ENCODE measurements around the gene HJV.

HJV gene

GRCh38 chr1:145992958-145993617, 28.4 kb downstream of the HJV start:
- DNase-seq (ENCODE audit: low read depth, low spot score), result no peak

DNA sequence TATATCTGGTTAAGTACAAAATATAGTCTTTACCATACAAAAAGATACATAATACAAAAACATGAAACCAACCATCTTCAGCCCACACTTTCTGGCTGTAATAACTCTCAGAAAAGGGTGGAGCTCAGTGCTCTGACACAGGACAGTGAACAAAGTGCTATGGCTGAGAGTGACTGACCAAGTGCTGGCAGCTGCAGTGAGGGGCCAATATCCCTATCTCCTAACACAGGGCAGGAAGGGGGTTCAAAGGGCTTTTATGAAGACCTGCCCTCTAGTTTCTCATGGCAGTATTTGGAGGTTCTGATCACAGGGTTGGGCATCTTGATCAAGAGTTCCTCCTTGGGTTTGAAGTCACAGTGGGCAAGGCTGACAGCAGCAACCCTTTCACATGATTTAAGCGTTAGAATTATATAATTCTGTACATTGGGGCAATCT, 29.0 kb downstream of the HJV start:
- no peak for DNase-seq (ENCODE audit: low read depth, low spot score)

GRCh38 chr1:145991735-145992412, 29.7 kb downstream of the HJV start:
- DNase-seq (ENCODE audit: low read depth, low spot score), result no peak

DNA sequence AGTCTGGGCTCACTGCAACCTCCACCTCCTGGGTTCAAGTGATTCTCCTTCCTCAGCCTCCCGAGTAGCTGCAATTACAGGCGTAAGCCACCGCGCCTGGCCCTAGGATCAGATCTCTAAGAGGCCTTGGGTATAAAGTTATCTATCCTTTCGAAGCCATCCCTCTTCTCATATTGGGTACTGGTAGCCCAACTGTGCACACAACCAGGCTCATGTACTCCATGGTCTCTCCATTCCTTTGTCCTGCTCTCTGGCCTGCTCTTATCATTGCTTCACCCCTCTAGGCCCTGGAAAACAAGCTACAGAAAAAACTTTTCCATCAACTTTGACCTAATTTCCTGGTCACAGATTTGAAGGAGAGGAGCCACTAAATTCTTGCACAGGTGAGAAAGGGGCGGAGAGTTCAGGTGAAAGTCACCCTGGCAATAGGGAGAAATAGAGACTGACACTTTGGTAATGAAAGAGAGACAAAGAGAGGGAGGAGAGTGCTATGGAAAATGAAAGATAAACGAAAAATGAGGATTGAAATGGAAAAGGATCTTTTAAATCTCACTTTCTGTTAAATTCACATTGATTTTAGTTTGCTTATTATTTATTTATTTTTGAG, 31.2 kb downstream of the HJV start:
- no peak for DNase-seq (ENCODE audit: low read depth, low spot score)

DNA sequence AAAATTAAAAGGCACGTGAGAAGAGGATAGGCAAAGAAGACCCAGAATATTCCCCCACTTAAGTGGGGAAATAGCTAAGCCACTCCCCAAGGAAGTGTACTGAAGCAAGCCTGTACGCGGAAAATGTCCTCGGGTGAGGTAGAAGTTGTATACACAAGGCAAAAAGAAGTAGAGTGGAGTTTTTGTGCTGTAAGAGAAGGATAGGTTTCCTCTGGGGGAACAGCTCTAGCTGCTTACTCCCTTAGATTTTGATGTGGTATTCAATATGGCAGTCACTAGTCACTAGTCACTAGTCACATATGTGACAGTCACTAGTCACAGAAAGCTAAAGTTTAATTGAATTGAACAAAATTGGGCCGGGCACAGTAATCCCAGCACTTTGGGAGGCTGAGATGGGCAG, 32.8 kb downstream of the HJV start:
- no peak for DNase-seq (ENCODE audit: low read depth, low spot score)

GRCh38 chr1:145987926-145988325, 33.6 kb downstream of the HJV start:
- no peak for DNase-seq (ENCODE audit: low read depth, low spot score)

GRCh38 chr1:145986551-145986950, 35.0 kb downstream of the HJV start:
- no peak for DNase-seq (ENCODE audit: low read depth, low spot score)

- no peak for DNase-seq (ENCODE audit: low read depth, low spot score)
These were observed 35.8 kb downstream of the HJV start for GRCh38 chr1:145985502-145986439.

DNA sequence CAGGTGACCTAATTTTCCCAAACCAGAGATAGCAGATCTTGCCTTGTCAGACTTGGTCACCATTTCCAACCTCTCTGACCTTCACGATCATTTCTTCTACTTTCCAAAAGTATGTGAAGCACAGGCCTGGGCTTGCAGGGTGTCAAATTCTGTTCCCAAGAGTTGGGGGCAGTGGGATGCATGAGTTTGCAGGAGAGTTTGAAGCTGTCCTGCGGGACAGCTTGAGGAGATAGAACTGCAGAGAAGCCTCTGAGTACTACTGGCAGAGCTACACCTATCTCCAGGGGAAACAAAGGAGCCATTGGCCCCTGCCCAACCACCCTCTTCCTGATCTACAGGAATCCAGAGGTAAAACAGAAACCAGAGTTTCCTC, 36.4 kb downstream of the HJV start:
- DNase-seq (ENCODE audit: low read depth, low spot score), result no peak

- no peak for DNase-seq (ENCODE audit: low read depth, low spot score)
These were observed 37.3 kb downstream of the HJV start for GRCh38 chr1:145983960-145984830.

DNA sequence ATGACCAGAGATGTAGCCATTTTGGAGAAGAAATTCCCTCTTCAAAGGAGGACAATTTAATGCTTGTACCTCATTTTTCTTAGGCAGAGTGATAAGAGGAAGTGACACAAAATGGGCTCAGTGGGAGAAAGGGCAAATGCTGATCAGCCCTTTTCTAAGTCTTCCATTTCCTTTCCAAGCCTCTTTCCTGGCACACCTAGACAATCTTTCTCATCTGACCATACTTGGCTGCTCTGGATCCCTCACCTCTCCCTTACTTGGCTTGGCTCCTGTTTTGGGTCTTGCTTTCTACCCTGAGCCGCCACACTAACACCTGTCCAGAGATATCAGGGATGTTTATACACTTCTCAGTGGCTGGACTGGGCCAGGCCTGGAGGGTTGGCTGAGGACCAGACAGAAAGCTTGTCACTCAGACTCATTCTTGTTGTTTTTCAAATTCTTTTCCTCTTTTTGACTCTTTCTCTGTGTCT, 38.3 kb downstream of the HJV start:
- DNase-seq (ENCODE audit: low read depth, low spot score), result no peak

- DNase-seq (ENCODE audit: low read depth, low spot score), result no peak
These were observed 39.4 kb downstream of the HJV start for GRCh38 chr1:145982010-145982723.

GRCh38 chr1:145980457-145980994, 41.0 kb downstream of the HJV start:
- no peak for DNase-seq (ENCODE audit: low read depth, low spot score)

DNA sequence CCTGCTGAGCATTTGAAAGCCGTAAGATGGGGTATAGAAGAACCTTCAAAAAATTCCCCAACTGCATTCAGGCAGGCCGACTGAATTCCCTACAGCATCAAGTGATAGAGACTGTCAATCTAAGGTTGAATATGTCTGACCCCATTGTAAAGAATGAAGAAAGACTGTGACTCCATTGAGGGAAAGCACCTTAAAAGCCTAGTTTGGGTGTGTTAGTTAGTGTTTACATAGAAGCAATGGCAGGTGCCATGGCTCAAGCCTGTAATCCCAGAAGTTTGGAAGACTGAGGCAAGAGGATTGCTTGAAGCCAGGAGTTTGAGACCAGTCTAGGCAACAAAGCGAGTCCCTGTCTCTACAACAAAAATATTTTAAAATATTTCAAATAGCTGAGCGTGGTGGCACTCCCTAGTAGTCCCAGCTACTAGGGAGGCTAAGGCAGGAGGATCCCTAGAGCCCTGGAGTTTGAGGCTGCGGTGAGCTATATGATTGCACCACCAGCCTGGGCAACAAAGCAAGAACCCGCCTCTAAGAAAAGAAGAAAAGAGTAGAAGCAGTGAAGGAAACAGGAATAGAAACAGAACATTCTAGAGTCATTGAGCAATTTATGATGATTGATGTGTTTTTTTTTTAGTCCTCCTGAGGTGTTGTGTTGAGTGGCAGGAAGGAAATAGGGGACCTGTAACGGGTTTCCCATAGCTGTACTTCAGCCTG, 41.6 kb downstream of the HJV start:
- no peak for DNase-seq (ENCODE audit: low read depth, low spot score)

GRCh38 chr1:145978854-145979745, 42.4 kb downstream of the HJV start:
- DNase-seq (ENCODE audit: low read depth, low spot score), result peak; percentile 60

DNA sequence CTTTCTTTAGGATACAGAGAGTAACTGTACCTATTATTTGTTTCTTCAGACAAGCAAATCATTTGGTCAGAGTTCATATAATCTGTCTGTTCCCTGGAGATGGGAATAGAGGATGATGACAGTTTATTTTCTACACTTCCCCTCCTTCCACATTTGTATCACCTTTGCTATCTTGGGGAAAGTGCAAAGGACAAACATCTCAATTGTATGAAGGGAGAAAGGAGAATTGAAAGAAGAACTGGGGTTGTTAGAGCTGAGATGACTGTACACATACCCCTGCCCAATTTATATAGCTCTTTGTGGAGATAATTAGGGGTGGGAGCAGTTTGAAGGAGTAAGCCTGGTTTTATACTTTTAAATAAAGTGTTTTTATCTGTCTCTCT, 43.1 kb downstream of the HJV start:
- no peak for DNase-seq (ENCODE audit: low read depth, low spot score)

DNA sequence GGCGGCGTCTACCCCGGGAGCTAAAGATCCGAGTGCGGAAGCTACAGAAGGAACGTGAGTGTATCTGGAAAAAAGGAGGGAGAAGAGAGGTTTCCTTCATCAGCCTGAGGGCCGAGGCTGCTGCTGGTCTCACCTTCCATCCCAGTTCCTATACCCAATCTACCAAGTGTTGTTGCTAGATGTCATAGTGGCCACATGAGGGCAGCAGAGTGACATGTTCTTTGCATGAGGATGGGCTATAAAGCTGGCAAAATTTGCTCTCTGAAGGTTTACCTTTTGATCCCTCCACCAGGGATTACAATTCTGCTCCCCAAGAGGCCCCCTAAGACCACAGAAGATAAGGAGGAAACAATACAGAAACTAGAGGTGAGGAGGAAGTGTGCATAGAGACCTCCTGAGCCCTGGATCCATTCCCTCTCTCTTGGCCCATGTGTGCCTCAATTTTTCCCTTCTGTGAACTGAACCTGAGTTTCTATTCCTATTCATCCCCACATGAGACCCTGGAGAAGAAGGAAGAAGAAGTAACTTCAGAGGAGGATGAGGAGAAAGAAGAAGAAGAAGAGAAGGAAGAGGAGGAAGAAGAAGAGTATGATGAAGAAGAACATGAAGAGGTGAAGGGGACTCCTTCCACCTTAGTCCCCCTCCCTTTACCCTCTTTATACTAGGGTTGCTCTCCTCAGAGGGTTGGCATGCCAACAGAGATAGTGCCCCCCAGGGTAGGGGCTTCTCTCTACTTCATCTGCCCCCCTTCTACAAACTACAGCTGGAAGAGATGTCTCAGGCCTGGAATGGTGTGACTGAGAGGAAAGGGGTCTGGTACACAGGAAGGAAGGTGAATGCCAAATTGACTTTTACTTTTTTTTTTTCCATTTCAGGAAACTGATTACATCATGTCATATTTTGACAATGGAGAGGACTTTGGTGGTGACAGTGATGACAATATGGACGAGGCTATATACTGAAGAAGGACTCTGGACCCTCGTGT, 43.8 kb downstream of the HJV start:
- peak; percentile 63 for DNase-seq (ENCODE audit: low read depth, low spot score)

Measured in activated CD4-positive, CD25-positive, alpha-beta regulatory T cell treated with anti-CD3 and anti-CD28 coated beads, Interleukin-2, amount 50 U/mL, for 16 hours (primary cell).